HG02970 (cell line): ENCODE measurements around the gene LYZL6.
"Not testable (repeated sequence)": the region's sequence is repeated elsewhere in the genome, so short reads cannot be mapped to it uniquely, and the experiment has no call there.

Experiments used
- ATAC-seq: cut with Tn5 transposase; IDR thresholded peaks from one replicate; pipeline ENCODE4 v1.9.1; 2021; ENCODE audit warnings: mild to moderate bottlenecking, moderate library complexity, moderate number of reproducible peaks; ENCODE audit not compliant: unreplicated experiment, low FRiP score

Gene LYZL6

GRCh38 chr17:35912339-35912912 lies 31.1 kb downstream of the LYZL6 start:
- ATAC-seq, result no peak

DNA sequence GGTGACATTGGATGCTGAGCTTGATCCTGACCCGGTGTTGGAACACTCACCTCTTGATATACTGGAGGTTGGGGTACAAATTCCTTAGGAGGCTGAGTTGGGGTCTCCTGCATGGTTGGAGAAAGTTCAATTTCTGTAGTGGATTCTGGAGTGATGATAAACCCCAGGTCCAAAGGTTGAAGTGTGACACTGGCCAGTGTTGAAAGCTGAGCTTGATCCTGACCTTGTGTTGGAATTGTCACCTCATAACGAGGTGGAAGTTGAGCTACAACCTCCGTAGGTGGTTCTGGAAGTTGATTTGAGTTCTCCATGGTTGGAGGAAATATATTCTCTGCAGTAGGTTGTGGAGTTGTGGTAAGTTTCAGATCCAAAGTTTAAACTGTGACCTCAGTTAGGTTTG lies 34.1 kb downstream of the LYZL6 start:
- no peak for ATAC-seq

DNA sequence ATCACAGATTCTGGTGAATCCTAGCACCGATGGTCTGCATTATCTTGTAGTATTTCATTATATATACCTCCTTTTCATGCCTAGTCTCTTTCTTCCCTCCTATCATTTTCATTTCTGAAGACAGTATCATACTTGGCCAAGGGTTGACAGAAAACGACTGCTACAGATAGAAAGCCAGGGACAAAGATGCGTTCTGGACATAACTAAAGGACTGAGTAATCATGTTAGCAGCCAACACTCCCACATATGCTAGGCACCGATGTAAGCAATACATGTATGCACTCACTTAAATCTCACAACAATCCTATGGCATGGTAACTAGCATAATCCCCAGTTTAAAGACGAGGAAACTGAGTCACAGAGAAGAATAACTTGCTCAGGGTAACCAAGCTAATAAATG lies 35.8 kb downstream of the LYZL6 start:
- ATAC-seq, result no peak

DNA sequence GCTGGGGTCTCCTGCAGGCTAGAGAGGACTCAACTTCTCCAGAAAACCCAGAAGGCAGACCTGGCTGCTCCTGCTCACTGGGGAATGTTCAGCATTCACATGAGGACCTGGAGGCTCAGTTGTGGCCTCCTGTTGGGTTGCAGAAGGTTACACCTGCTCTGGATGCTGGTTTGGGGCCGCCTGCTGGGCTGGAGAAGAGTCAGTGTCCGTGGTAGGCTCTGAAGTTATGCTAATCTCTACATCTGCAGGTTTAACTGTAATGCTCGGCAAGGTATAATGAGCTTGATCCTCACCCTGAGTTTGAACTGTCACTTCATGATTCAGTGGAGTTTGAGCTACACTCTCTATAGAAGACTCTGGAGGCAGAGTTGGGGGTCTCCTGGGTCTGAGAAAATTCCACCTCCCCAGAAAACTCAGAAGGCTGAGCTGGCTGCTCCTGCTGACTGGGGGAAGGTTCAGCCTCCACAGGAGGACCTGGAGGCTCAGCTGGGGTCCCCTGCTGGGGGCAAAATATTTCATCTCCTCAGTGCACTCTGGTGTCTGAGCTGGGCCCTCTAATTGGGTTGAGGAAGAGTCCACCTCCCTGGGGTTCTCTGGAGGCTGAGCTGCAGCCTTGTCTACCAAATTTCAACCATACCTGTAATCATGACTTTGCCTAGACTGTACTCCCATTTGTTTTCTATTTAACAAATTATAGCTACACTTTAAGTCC lies 36.4 kb downstream of the LYZL6 start:
- ATAC-seq, result no peak

- ATAC-seq, result no peak
Observed at GRCh38 chr17:35906191-35906925, 37.2 kb downstream of the LYZL6 start.

- no peak for ATAC-seq
Observed at GRCh38 chr17:35903451-35903850, 40.1 kb downstream of the LYZL6 start.

DNA sequence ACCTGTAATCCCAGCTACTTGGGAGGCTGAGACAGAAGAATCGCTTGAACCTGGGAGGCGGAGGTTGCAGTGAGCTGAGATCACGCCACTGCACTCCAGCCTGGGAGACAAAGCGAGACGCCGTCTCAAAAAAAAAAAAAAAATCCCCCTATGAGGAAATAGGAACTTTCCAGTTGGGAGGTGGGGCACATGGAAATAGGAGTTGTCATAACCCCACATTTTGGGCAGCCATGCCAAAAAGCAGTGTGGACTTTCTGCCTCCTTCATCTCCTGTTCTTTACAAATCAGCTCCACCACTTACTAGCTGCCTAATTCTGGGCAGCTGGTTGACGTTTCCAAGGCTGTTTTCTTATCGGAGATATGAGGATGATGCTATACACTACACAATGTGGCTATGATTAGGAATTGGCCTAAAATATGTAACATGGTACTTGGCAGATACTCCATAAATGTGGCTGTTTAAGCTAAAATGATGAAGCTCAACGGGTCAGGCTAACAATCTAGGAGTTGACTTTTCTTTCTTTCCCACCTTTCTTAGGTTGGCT lies 41.8 kb downstream of the LYZL6 start:
- no peak for ATAC-seq

DNA sequence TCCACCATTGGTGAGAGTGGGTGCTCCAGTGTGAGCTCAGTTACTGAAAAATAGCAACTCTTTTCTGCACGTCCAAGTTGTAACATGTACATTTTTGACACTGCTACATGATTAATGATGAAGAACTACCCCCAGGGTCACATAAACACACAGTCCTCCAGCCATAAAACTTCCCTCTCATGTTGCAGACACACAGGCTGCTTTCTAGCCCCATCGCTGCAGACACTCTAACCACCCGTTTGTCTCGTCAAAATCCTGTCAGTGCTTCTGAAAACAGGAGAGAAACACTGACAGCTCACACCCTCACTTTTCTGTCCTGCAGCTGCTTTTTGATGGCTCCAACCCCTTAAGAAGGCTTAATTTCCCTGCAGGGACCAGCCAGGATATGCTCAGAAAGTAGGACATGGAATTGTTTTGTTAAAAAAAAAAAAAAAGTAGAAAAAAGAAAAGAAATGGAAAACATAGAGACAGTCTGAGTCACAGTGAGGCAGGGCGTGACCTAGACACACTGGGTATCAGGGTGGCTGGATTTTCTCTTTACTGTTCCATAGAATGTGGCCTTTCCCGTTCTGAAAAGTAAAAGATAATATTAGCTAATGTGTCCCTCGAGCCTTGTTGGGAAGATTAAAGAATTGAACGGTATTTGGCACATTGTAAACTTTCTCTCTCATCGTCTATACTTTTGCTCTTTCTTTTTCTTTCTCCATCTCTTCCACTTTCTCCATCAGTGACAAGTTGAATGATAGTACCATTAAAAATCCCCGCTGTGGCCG lies 42.6 kb downstream of the LYZL6 start:
- ATAC-seq, result no peak

DNA sequence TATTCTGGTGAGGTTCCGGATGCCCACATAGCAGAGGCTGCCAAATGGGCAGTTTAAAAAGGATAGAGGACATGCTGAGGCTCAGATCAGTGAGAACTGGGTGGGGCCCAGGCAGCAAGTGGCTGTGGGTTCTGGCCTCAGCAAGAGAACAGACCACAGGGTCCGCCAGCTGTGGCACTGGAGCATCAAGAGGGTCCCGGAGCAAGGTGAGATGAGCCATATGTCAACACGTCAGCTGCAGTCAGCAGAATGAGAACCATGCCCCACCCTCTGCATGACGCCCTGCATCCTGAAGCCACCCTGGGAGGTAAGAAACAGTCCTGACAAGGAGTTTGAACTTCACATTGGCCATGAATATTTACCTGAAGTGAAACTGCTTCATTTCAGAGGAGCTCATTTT lies 43.2 kb downstream of the LYZL6 start:
- no peak for ATAC-seq

GRCh38 chr17:35898283-35899070 lies 45.0 kb downstream of the LYZL6 start:
- no peak for ATAC-seq

- not testable (repeated sequence) for ATAC-seq
Observed at GRCh38 chr17:35897772-35898171, 45.7 kb downstream of the LYZL6 start.

DNA sequence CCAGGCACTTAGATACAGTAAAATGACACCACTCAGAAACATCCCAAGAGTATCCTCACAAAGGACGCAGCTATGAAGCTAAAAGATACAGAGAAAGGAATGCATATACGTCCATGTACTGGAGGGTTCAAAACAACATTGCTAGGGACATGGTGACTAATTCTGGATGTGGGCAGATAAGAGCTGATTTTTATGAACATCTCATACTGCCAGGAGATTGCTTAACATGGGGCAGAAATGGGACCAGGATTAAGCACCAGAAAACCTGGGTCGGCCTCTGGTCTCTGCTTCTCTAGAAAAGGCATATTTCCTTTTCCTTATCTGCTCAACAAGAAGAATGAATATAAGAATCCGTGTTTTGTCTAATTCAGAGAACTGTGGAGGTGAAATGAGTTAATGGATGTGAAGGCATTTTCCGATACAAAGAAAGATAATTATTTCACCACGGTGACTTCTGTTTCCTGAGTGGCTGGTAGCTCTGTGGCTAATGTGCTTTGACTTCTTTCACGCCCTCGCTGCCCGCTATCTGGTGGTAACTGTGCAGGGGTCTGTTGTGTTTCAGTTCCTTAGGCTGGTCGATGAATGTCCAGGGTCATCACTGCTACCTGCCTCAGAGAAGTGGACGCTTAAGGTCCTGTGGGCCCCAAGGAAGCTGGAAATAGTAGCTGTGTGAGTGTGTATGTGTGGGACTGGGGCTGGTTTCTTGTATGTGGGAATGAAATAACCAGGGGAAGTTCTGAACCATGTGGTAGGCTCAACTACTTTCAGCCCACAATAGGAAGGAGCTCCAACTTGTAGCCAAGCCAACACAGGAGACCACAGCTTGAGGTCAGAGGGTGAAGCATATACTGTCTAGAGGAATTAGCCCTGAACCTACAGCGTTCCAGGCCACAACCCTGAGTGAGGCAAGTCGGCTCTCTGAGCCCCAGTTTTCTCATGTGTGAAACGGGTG lies 47.6 kb downstream of the LYZL6 start:
- no peak for ATAC-seq

- no peak for ATAC-seq
Observed at GRCh38 chr17:35894206-35894605, 49.3 kb downstream of the LYZL6 start.

- no peak for ATAC-seq
Observed at GRCh38 chr17:35893751-35894150, 49.8 kb downstream of the LYZL6 start.

GRCh38 chr17:35892091-35893035 lies 51.1 kb downstream of the LYZL6 start:
- ATAC-seq, result no peak

- ATAC-seq, result no peak
Observed at GRCh38 chr17:35891269-35891668, 52.2 kb downstream of the LYZL6 start.

DNA sequence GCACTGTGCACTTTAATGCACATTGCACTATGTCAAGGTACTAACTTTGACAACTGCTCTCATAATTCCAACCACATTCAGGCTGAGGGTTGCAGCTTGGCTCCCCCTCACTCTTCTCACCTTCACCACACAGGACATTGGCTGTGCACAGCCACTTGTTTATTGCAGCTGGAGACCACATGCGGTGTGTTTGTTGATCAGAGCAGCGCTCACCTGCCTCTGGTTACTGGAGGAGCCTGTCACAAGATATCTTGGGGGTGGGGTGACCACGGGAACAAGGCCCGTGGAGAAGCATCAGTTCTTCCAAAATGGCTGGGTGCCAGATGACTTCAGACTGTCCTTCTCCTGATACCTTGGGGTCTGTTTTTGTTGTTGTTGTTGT lies 52.7 kb downstream of the LYZL6 start:
- no peak for ATAC-seq
